Liver (tissue), 9 donors: ENCODE measurements around the gene SF1. TPM values are rescaled to one million over a fixed set of nuclear protein-coding genes. Genes with fewer than 3 reads are reported as not detected.

ENCODE experiments used
- DNase-seq: peaks from one replicate; pipeline ENCODE4 v3.0.0-alpha.2; 2017; ENCODE audit warnings: low spot score
- H3K27ac ChIP-seq, 2 donors: one replicate each; pipeline ENCODE4 v1.7.0; 2013; ENCODE audit warnings: inconsistent platforms in 2 of 2, low read length in 2 of 2, control low read depth in 1 of 2, low read depth in 1 of 2, mild to moderate bottlenecking in 1 of 2
- H3K27me3 ChIP-seq, 4 donors: one replicate each; pipeline versions ENCODE4 v1.6.1 to v1.7.0; 2013; ENCODE audit warnings: low read length in 3 of 4, inconsistent platforms in 1 of 4, mild to moderate bottlenecking in 1 of 4, moderate library complexity in 1 of 4; ENCODE audit not compliant: control insufficient read depth in 4 of 4, insufficient read depth in 4 of 4
- H3K36me3 ChIP-seq, 4 donors: one replicate each; pipeline versions ENCODE4 v1.6.1 to v1.7.0; 2013; ENCODE audit warnings: low read length in 3 of 4, mild to moderate bottlenecking in 3 of 4, low read depth in 1 of 4, moderate library complexity in 1 of 4; ENCODE audit not compliant: control insufficient read depth in 4 of 4, insufficient read depth in 3 of 4
- H3K4me1 ChIP-seq, 4 donors: one replicate each; pipeline versions ENCODE4 v1.6.1 to v1.7.0; 2013; ENCODE audit warnings: low read length in 3 of 4, mild to moderate bottlenecking in 3 of 4, moderate library complexity in 1 of 4; ENCODE audit not compliant: control insufficient read depth in 4 of 4, insufficient read depth in 4 of 4
- H3K4me3 ChIP-seq, 3 donors: one replicate each; pipeline versions ENCODE4 v1.6.1 to v1.7.0; 2013; ENCODE audit warnings: low read length in 3 of 3, control low read depth in 1 of 3, low read depth in 1 of 3, mild to moderate bottlenecking in 1 of 3
- H3K9ac ChIP-seq, 2 donors: one replicate each; pipeline ENCODE4 v1.7.0; 2013; ENCODE audit warnings: low read length in 2 of 2, mild to moderate bottlenecking in 2 of 2, moderate library complexity in 2 of 2, control low read depth in 1 of 2, low read depth in 1 of 2
- H3K9me3 ChIP-seq, 4 donors: one replicate each; pipeline versions ENCODE4 v1.6.1 to v1.7.0; 2013; ENCODE audit warnings: low read length in 3 of 4; ENCODE audit not compliant: control insufficient read depth in 4 of 4
- ATF3 ChIP-seq: IDR thresholded peaks from 2 replicates; pipeline ENCODE4 v1.6.1; 2016; ENCODE audit warnings: antibody characterized with exemption
- CTCF ChIP-seq: fragments of 150-350 bp; IDR thresholded peaks from 2 replicates; pipeline ENCODE4 v1.5.1; 2017; ENCODE audit warnings: improper control_type of control experiment, low read depth, low read length; ENCODE audit not compliant: missing input control
- EGR1 ChIP-seq, 2 donors: IDR thresholded peaks; 2 replicates each; pipeline ENCODE4 v1.6.1; 2016 to 2018; ENCODE audit warnings: antibody characterized with exemption in 2 of 2, low read depth in 2 of 2
- FOXA1 ChIP-seq: IDR thresholded peaks from 2 replicates; pipeline ENCODE4 v1.6.1; 2016; ENCODE audit warnings: antibody characterized with exemption
- GABPA ChIP-seq, 2 donors: IDR thresholded peaks in 1 of 2; conservative IDR thresholded peaks in 1 of 2; 2 replicates each; pipeline ENCODE4 v1.6.1; 2016; ENCODE audit warnings: antibody characterized with exemption in 2 of 2, mild to moderate bottlenecking in 1 of 2, moderate library complexity in 1 of 2
- JUND ChIP-seq, 2 donors: IDR thresholded peaks; 2 replicates each; pipeline ENCODE4 v1.6.1; 2016; ENCODE audit warnings: antibody characterized with exemption in 2 of 2
- NR2F2 ChIP-seq: IDR thresholded peaks from 2 replicates; pipeline ENCODE4 v1.6.1; 2016; ENCODE audit warnings: antibody characterized with exemption
- RAD21 ChIP-seq, 2 donors: IDR thresholded peaks; 2 replicates each; pipeline ENCODE4 v1.6.1; 2016; ENCODE audit warnings: antibody characterized with exemption in 2 of 2, mild to moderate bottlenecking in 2 of 2
- REST ChIP-seq: IDR thresholded peaks from 2 replicates; pipeline ENCODE4 v1.6.1; 2016; ENCODE audit warnings: antibody characterized with exemption, mild to moderate bottlenecking
- RXRA ChIP-seq, 2 donors: IDR thresholded peaks; 2 replicates each; pipeline ENCODE4 v1.6.1; 2017 to 2018; ENCODE audit warnings: antibody characterized with exemption in 2 of 2, mild to moderate bottlenecking in 1 of 2
- SP1 ChIP-seq: IDR thresholded peaks from 2 replicates; pipeline ENCODE4 v1.6.1; 2018; ENCODE audit warnings: antibody characterized with exemption, mild to moderate bottlenecking
- TAF1 ChIP-seq: conservative IDR thresholded peaks from 2 replicates; pipeline ENCODE4 v1.6.1; 2016; ENCODE audit warnings: antibody characterized with exemption, mild to moderate bottlenecking
- YY1 ChIP-seq: IDR thresholded peaks from 2 replicates; pipeline ENCODE4 v1.6.1; 2016; ENCODE audit warnings: antibody characterized with exemption, mild to moderate bottlenecking
- ZBTB33 ChIP-seq: IDR thresholded peaks from 2 replicates; pipeline ENCODE4 v1.6.1; 2016; ENCODE audit warnings: antibody characterized with exemption
- WGBS: extraction: QIAGEN DNeasy Blood & Tissue Kit; methylation state at CpG from one replicate; pipeline ENCODE4 v1.1.7; 2013; 5-methylcytosine and 5-hydroxymethylcytosine counted together
- polyA plus RNA-seq, 2 donors: library from polyadenylated mRNA; stranded (reverse) in 1 of 2; unstranded in 1 of 2; fragments of 200-250 nt in 1 of 2; fragments of >200 nt in 1 of 2; fragmentation: Nextera tagmentation in 1 of 2; extraction: Ambion mirVana in 1 of 2; gene quantifications; one replicate each; pipeline versions ENCODE4 v1.2.1 to v1.2.3, GENCODE V29; 2013 to 2015
- total RNA-seq, 2 donors: library from RNA; depleted of rRNA; stranded (reverse); fragments of >200 nt; gene quantifications; one replicate each; pipeline ENCODE4 v1.2.3, GENCODE V29; 2014
- TF ChIP-seq, protein P1 (sequence below): IDR thresholded peaks from 2 replicates; pipeline ENCODE4 v1.6.1; 2016; ENCODE audit warnings: antibody characterized with exemption
- donor health status: healthy.
- donor health status: healthy.
- donor health status: healthy.
- donor health status: healthy.
- donor health status: healthy.

Gene SF1
- total and polyA plus RNA-seq, 4 donors: 44.9 to 135 (median 50.1) TPM

- Histone ChIP-seq H3K9me3 (no peaks in the 10 kb centered on the region), H3K27me3 (no peaks in the 10 kb centered on the region), H3K4me1 (peaks cover 3 to 18% (median 10%) of the 10 kb centered on the region in 4 donors), H3K36me3 (peaks cover 3 to 22% (median 7%) of the 10 kb centered on the region in 4 donors), H3K9ac (no peak overlapping the region), H3K4me3 (peak overlapping the region in 2 of 3 donors; percentile 35 to 67), H3K27ac (peak overlapping the region; percentile 37 to 45)
- 20% methylated on average over 54 of the region's 54 CpGs for WGBS
- no peak for TF ChIP-seq RXRA (IDR thresholded peaks at IDR 0.05)
- TF ChIP-seq FOXA1: no peak
- no peak for TF ChIP-seq JUND (IDR thresholded peaks at IDR 0.05)
- TF ChIP-seq TAF1: no peak
- TF ChIP-seq REST: no peak
- no peak for TF ChIP-seq CTCF
- TF ChIP-seq ATF3: no peak
- no peak for TF ChIP-seq EGR1 (IDR thresholded peaks at IDR 0.05; ENCODE audit: low read depth in 2 of 2)
- TF ChIP-seq, protein P1, sequence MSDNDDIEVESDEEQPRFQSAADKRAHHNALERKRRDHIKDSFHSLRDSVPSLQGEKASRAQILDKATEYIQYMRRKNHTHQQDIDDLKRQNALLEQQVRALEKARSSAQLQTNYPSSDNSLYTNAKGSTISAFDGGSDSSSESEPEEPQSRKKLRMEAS: no peak
- TF ChIP-seq NR2F2: no peak
- DNase-seq: no peak
These were observed 24.2 kb upstream of the SF1 start for GRCh38 chr11:64802370-64803157.

- DNase-seq: no peak
- Histone ChIP-seq H3K36me3 (peaks cover 3 to 18% (median 7%) of the 10 kb centered on the region in 4 donors), H3K27me3 (no peaks in the 10 kb centered on the region), H3K4me3 (peak overlapping the region in 1 of 3 donors; percentile 67), H3K4me1 (peaks cover 3 to 18% (median 10%) of the 10 kb centered on the region in 4 donors), H3K27ac (peak overlapping the region; percentile 38 to 59), H3K9ac (no peak overlapping the region), H3K9me3 (no peaks in the 10 kb centered on the region)
- WGBS: 64% methylated on average over 13 of the region's 13 CpGs
- TF ChIP-seq ZBTB33 (no peak), EGR1 (IDR thresholded peaks at IDR 0.05; ENCODE audit: low read depth in 2 of 2) (no peak), RAD21 (IDR thresholded peaks at IDR 0.05) (no peak), TAF1 (no peak), REST (no peak), YY1 (no peak), RXRA (IDR thresholded peaks at IDR 0.05) (no peak), SP1 (no peak), GABPA (IDR thresholded peaks at IDR 0.05 in 1 of 2, conservative IDR thresholded peaks at IDR 0.05 in 1 of 2) (no peak), FOXA1 (no peak), NR2F2 (no peak)
These were observed 23.4 kb upstream of the SF1 start for GRCh38 chr11:64801561-64802369.
